ENCODE results near the gene ASB15.

- TF ChIP-seq RNF2 (IDR thresholded peaks at IDR 0.05; ENCODE audit: borderline replicate concordance, low read depth) (no peak), CTCF (IDR thresholded peaks at IDR 0.05) (no peak), SMC3 (IDR thresholded peaks at IDR 0.05) (no peak), BHLHE40 (IDR thresholded peaks at IDR 0.05; ENCODE audit: low read depth, low read length) (no peak), POLR2A (IDR thresholded peaks at IDR 0.05; ENCODE audit: low read length) (no peak), MAX (IDR thresholded peaks at IDR 0.05) (no peak), CEBPB (IDR thresholded peaks at IDR 0.05) (no peak), RAD21 (conservative IDR thresholded peaks at IDR 0.05 in 1 of 2, IDR thresholded peaks at IDR 0.05 in 1 of 2) (no peak), NFE2L2 (conservative IDR thresholded peaks at IDR 0.05; ENCODE audit: low read length) (no peak), MAZ (IDR thresholded peaks at IDR 0.05; ENCODE audit: borderline replicate concordance, low read depth, low read length) (no peak), CBX8 (IDR thresholded peaks at IDR 0.05) (no peak), JUN (IDR thresholded peaks at IDR 0.05) (no peak), KDM1A (IDR thresholded peaks at IDR 0.05; ENCODE audit: low read depth) (no peak), HMGXB4 (CRISPR knock-in tag; IDR thresholded peaks at IDR 0.05; ENCODE audit: borderline replicate concordance) (no peak)
Observed at GRCh38 chr7:123588376-123588775, 13.2 kb upstream of the ASB15 start.

Measured in A549 (cell line).